HG02943 (cell line): ENCODE results near the gene CCDC134.
A peak's percentile ranks its signal among the peaks of the same experiment; 100 is the strongest.

ENCODE experiments used
- ATAC-seq: cut with Tn5 transposase; IDR thresholded peaks from one replicate; pipeline ENCODE4 v1.9.1; 2021; ENCODE audit warnings: mild to moderate bottlenecking, low read depth, moderate library complexity; ENCODE audit not compliant: unreplicated experiment

The CCDC134 gene

GRCh38 chr22:41782316-41782715 lies 18.2 kb upstream of the CCDC134 start:
- ATAC-seq: no peak

GRCh38 chr22:41782751-41783150 lies 17.7 kb upstream of the CCDC134 start:
- no peak for ATAC-seq

- no peak for ATAC-seq
Observed at GRCh38 chr22:41787331-41787730, 13.1 kb upstream of the CCDC134 start.

GRCh38 chr22:41793871-41794270 lies 6.6 kb upstream of the CCDC134 start:
- no peak for ATAC-seq

GRCh38 chr22:41798736-41799135 lies 1.7 kb upstream of the CCDC134 start:
- ATAC-seq: no peak

- peak; percentile 32 for ATAC-seq
Observed at GRCh38 chr22:41799486-41800347, 762 bp upstream of the CCDC134 start.

DNA sequence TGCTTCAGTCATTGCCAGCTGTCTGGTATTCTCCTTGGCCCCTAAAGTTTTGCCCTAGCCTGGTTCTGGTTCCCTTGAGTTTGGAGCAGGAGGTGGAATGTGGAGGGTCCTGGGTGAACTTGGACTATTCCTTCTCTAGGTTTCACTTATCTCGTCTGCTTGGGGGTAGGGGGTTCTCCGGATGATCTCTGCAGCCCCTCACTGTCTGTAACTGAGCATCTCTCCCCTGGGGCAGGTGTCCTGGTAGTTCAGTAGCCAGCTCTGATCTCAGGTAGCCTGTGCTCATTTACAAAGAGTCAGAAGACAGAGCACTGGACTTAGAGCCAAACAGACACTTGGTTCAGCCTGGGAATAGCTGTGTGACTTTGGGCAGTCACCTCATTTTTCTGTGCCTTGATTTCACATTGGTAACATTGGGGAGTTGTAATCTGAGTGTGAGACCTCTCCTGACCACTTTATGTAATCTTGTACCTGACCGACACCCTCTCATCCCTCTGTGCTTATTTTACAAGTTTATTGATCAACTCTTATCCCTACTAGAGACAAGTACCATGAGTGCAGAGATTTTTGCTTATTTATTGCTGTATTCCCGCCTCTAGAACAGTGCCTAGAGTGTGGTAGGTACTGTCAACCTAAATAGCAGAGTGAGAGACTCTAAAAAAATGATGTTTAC lies 804 bp downstream of the CCDC134 start:
- ATAC-seq: no peak

- ATAC-seq: no peak
Observed at GRCh38 chr22:41801886-41802285, 1.4 kb downstream of the CCDC134 start.

GRCh38 chr22:41805639-41806038 lies 5.2 kb downstream of the CCDC134 start:
- ATAC-seq: no peak

- no peak for ATAC-seq
Observed at GRCh38 chr22:41808400-41808799, 7.9 kb downstream of the CCDC134 start.

DNA sequence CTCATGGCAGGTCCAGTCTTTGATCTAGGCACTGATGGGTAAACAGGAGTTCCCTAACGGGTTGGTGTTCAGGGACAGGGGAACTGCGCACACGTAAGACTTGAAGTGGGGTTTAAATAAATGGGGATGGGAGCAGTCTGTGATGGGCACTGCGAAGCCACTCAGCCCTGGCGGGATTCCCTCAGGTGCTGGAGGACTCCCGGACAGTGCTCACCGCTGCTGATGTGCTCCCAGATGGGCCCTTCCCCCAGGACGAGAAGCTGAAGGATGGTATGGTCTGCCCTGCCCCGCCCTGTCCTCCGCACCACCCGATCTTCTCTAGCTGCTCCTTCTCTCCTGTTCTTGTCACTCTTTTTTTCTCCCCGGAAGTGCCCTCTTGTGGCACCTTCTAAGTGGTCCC lies 9.5 kb downstream of the CCDC134 start:
- ATAC-seq: no peak

- ATAC-seq: no peak
Observed at GRCh38 chr22:41812805-41813545, 12.5 kb downstream of the CCDC134 start.

- ATAC-seq: no peak
Observed at GRCh38 chr22:41813726-41814410, 13.4 kb downstream of the CCDC134 start.

GRCh38 chr22:41815716-41816115 lies 15.2 kb downstream of the CCDC134 start:
- ATAC-seq: no peak

DNA sequence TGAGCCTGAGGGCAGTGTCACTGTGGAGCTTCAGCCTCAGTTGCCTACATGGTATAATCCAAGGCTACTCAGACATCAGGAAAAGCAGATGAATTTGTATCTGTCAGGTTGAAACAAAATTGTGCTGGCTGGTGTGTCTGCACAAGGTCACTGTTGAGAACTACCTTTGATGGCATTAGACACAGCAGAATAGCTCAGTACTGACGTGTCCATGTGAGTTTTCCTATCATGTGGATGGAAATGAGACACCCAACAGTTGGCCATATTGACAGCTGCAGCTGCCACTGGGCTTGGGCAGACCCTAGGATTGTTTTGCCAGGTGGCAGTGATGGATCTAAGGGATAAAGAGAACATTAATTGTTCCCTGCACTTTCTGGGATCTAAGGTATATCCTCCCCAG lies 15.8 kb downstream of the CCDC134 start:
- no peak for ATAC-seq

- no peak for ATAC-seq
Observed at GRCh38 chr22:41816871-41817270, 16.4 kb downstream of the CCDC134 start.

DNA sequence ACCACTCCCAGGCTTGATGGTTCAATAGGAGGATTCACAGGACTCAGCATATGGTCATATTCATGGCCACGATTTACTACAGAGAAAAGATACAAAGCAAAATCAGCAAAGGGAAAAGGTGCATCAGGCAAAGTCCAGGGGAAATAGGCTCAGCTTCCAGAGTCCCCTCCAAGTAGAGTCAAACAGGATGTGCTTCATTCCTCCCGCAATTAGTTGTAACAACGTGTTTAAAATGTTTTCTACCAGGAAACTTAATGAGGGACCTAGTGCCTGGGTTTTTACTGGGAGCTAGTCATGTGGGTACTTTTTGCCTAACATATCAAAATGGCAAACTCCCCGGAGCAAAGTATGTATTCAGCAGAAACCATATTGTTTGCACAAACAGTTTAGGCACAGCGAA lies 17.5 kb downstream of the CCDC134 start:
- no peak for ATAC-seq

DNA sequence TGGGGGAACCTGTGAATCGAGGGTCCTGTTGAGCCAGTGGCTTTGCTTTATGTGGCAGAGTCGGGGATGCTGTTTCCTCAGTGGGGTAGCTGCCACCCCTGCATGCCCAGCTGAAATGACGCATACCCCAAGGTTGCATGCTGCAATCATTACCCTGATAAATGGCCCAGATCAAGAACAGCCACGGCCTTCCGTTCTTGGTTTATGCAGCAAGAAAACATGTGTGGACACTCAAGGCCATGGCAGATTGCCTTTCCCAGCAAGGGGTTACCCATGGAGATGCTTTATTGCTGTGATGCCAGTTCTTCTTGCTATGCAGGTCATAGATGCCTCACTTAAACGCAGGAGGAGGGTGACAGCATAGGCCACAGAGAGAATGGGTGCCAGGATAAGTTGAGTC lies 18.1 kb downstream of the CCDC134 start:
- ATAC-seq: no peak

- no peak for ATAC-seq
Observed at GRCh38 chr22:41819257-41819656, 18.8 kb downstream of the CCDC134 start.

GRCh38 chr22:41820447-41820846 lies 20.0 kb downstream of the CCDC134 start:
- ATAC-seq: no peak
